Type B pancreatic cell (in vitro differentiated cells): ENCODE data around the gene ZNF697. TPM values are rescaled to one million over a fixed set of nuclear protein-coding genes. Genes with fewer than 3 reads are reported as not detected.
A peak's percentile ranks its signal among the peaks of the same experiment; 100 is the strongest.
"Not testable (repeated sequence)": the region's sequence is repeated elsewhere in the genome, so short reads cannot be mapped to it uniquely, and the experiment has no call there.

Experiments
- DNase-seq: peaks from one replicate; pipeline ENCODE4 v3.0.0; 2021; ENCODE audit warnings: mixed read lengths; ENCODE audit not compliant: unreplicated experiment; ENCODE audit errors: extremely low spot score
- H3K27ac Mint-ChIP-seq: 2 replicates; pipeline ENCODE4 v1.8.0; 2021; ENCODE audit warnings: mild to moderate bottlenecking, mixed read lengths
- H3K27me3 Mint-ChIP-seq: 2 replicates; pipeline ENCODE4 v1.8.0; 2021; ENCODE audit warnings: mixed read lengths
- H3K36me3 Mint-ChIP-seq: 2 replicates; pipeline ENCODE4 v1.8.0; 2021; ENCODE audit warnings: mixed read lengths
- H3K4me1 Mint-ChIP-seq: one replicate; pipeline ENCODE4 v1.8.0; 2021; ENCODE audit warnings: mixed read lengths; ENCODE audit not compliant: unreplicated experiment
- H3K4me3 Mint-ChIP-seq: 2 replicates; pipeline ENCODE4 v1.8.0; 2021; ENCODE audit warnings: mild to moderate bottlenecking, mixed read lengths
- H3K9me3 Mint-ChIP-seq: 2 replicates; pipeline ENCODE4 v1.8.0; 2021; ENCODE audit warnings: mixed read lengths
- CTCF ChIP-seq: fragments of 200-600 bp; sonication (generic); conservative IDR thresholded peaks from 2 replicates; pipeline ENCODE4 v1.5.0; 2021; ENCODE audit warnings: antibody characterized with exemption, mild to moderate bottlenecking
- total RNA-seq: library from RNA; stranded (reverse); gene quantifications from 2 replicates; pipeline ENCODE4 v1.2.1, GENCODE V29; 2021; ENCODE audit warnings: low replicate concordance

The ZNF697 gene
- total RNA-seq, 1 donor from 2014 or later: 11.8 TPM

GRCh38 chr1:119617751-119618691 is 30.0 kb downstream of the ZNF697 start:
- H3K9me3 Mint-ChIP-seq: no peaks in the 10 kb centered on the region
- no peak for DNase-seq
- H3K27ac Mint-ChIP-seq: peak overlapping the region; percentile 7
- H3K36me3 Mint-ChIP-seq: peaks cover 27% of the 10 kb centered on the region
- no peak for TF ChIP-seq CTCF
- H3K27me3 Mint-ChIP-seq: no peaks in the 10 kb centered on the region
- no peak overlapping the region for H3K4me3 Mint-ChIP-seq
- H3K4me1 Mint-ChIP-seq: peaks cover 8% of the 10 kb centered on the region

- H3K9me3 Mint-ChIP-seq, H3K4me3 Mint-ChIP-seq, H3K27me3 Mint-ChIP-seq, DNase-seq, H3K4me1 Mint-ChIP-seq, H3K27ac Mint-ChIP-seq: not testable (repeated sequence)
- peaks cover 22% of the 10 kb centered on the region for H3K36me3 Mint-ChIP-seq
Observed at GRCh38 chr1:119616748-119617147, 31.3 kb downstream of the ZNF697 start.

- H3K36me3 Mint-ChIP-seq: peaks cover 12% of the 10 kb centered on the region
- not testable (repeated sequence) for DNase-seq, H3K27me3 Mint-ChIP-seq, H3K4me3 Mint-ChIP-seq, H3K9me3 Mint-ChIP-seq, H3K27ac Mint-ChIP-seq
- H3K4me1 Mint-ChIP-seq: peaks cover 13% of the 10 kb centered on the region
Observed at GRCh38 chr1:119615100-119615499, 33.0 kb downstream of the ZNF697 start.

- no peak overlapping the region for H3K4me3 Mint-ChIP-seq
- H3K9me3 Mint-ChIP-seq: no peaks in the 10 kb centered on the region
- peaks cover 3% of the 10 kb centered on the region for H3K27me3 Mint-ChIP-seq
- peaks cover 5% of the 10 kb centered on the region for H3K36me3 Mint-ChIP-seq
- peaks cover 13% of the 10 kb centered on the region for H3K4me1 Mint-ChIP-seq
- peak; percentile 88 for DNase-seq
- no peak overlapping the region for H3K27ac Mint-ChIP-seq
- TF ChIP-seq CTCF: peak; percentile 87
Observed at GRCh38 chr1:119613769-119614720, 34.0 kb downstream of the ZNF697 start.

GRCh38 chr1:119611701-119612113 is 36.4 kb downstream of the ZNF697 start:
- Mint-ChIP-seq H3K36me3 (no peaks in the 10 kb centered on the region), H3K4me1 (peaks cover 8% of the 10 kb centered on the region), H3K27me3 (peaks cover 3% of the 10 kb centered on the region)

GRCh38 chr1:119608816-119609215 is 39.2 kb downstream of the ZNF697 start:
- not testable (repeated sequence) for H3K27ac Mint-ChIP-seq, H3K4me3 Mint-ChIP-seq, DNase-seq, H3K36me3 Mint-ChIP-seq, H3K9me3 Mint-ChIP-seq, H3K4me1 Mint-ChIP-seq, H3K27me3 Mint-ChIP-seq

More at GRCh38 chr1:119611701-119612113, 36.4 kb downstream of the ZNF697 start:
- H3K9me3 Mint-ChIP-seq: no peaks in the 10 kb centered on the region
- H3K4me3 Mint-ChIP-seq: no peak overlapping the region
- H3K27ac Mint-ChIP-seq: peak overlapping the region; percentile 2
- TF ChIP-seq CTCF: peak; percentile 91
- DNase-seq: peak; percentile 87
